Kidney (tissue), 14 donors: Measurements from ENCODE around the gene R3HCC1L. TPM values are rescaled to one million over a fixed set of nuclear protein-coding genes. Genes with fewer than 3 reads are reported as not detected.
"Not testable (repeated sequence)": the region's sequence is repeated elsewhere in the genome, so short reads cannot be mapped to it uniquely, and the experiment has no call there.

Experiments used
- DNase-seq, 5 donors: peaks; one replicate each; pipeline ENCODE4 v3.0.0-alpha.2; 2013 to 2020
- FAIRE-seq: peaks from 2 replicates; lab custom pipeline; 2012; peaks lifted over from hg19 to GRCh38; lab: Jason Lieb, UNC
- H3K27ac ChIP-seq, 2 donors: one replicate each; pipeline ENCODE4 v1.7.0; 2013; ENCODE audit warnings: low read depth in 2 of 2, low read length in 2 of 2, inconsistent platforms in 1 of 2
- H3K27me3 ChIP-seq: one replicate; pipeline ENCODE4 v1.7.1; 2013; ENCODE audit warnings: low read length, inconsistent platforms; ENCODE audit not compliant: control insufficient read depth, insufficient read depth
- H3K36me3 ChIP-seq, 3 donors: one replicate each; pipeline versions ENCODE4 v1.7.0 to v1.7.1; 2013; ENCODE audit warnings: low read length in 3 of 3, control low read depth in 1 of 3, inconsistent platforms in 1 of 3; ENCODE audit not compliant: insufficient read depth in 3 of 3, control insufficient read depth in 2 of 3
- H3K4me1 ChIP-seq, 3 donors: one replicate each; pipeline versions ENCODE4 v1.7.0 to v1.7.1; 2013; ENCODE audit warnings: low read length in 3 of 3, inconsistent platforms in 1 of 3, low read depth in 1 of 3; ENCODE audit not compliant: control insufficient read depth in 2 of 3, insufficient read depth in 2 of 3
- H3K4me3 ChIP-seq, 3 donors: one replicate each; pipeline versions ENCODE4 v1.7.0 to v1.8.1; 2013; ENCODE audit warnings: low read length in 3 of 3, control low read depth in 1 of 3, inconsistent platforms in 1 of 3
- H3K9ac ChIP-seq, 3 donors: one replicate each; pipeline versions ENCODE4 v1.7.0 to v1.7.1; 2013; ENCODE audit warnings: low read length in 3 of 3, control low read depth in 1 of 3, inconsistent platforms in 1 of 3
- H3K9me3 ChIP-seq, 3 donors: one replicate each; pipeline versions ENCODE4 v1.7.0 to v1.7.1; 2013; ENCODE audit warnings: low read length in 3 of 3, control low read depth in 1 of 3, inconsistent platforms in 1 of 3; ENCODE audit not compliant: control insufficient read depth in 2 of 3, insufficient read depth in 1 of 3
- CTCF ChIP-seq: IDR thresholded peaks from 3 replicates; pipeline ENCODE4 v1.5.1; 2012; ENCODE audit warnings: mild to moderate bottlenecking, moderate library complexity, borderline replicate concordance; ENCODE audit not compliant: insufficient read depth; ENCODE audit errors: extremely low read depth
- intact Hi-C: fragments of 100-400 bp; cut with DNase I; formaldehyde crosslinking; loops from one replicate; pipeline ENCODE4 v1.11.1; 2022
- polyA plus RNA-seq: library from polyadenylated mRNA; stranded (reverse); fragments of 350-450 nt; fragmentation: Illumina TruSeq; extraction: RNeasy Lipid Tissue Mini Kit (QIAGEN cat#74804); gene quantifications from one replicate; pipeline ENCODE4 v1.2.3, GENCODE V29; 2014; ENCODE audit warnings: low read depth, low replicate concordance; ENCODE audit not compliant: insufficient read depth
- total RNA-seq: library from RNA; stranded (reverse); fragmentation: NEBNext Ultra II Directional; extraction: Animal tissue kit (Norgen Biotek cat#: 25700); gene quantifications from one replicate; pipeline ENCODE4 v1.2.1, GENCODE V29; 2021
- donor health status: control.
- donor health status: control.
- donor health status: control.
- donor health status: control.
- donor health status: control.
- donor health status: DM: yes; HTN: yes; CAD: no.
- donor health status: Normal renal cell carcinoma (clear cell type).

R3HCC1L gene
- total and polyA plus RNA-seq, 2 donors from 2014 or later = 9.7 to 17.0 TPM

- H3K9me3 ChIP-seq = peaks cover 0 to 7% (median 2%) of the 10 kb centered on the region in 3 donors
- no peak overlapping the region for H3K27ac ChIP-seq
- no peak overlapping the region for H3K9ac ChIP-seq
- no peaks in the 10 kb centered on the region for H3K36me3 ChIP-seq
- intact Hi-C loops = no loop called here
- no peaks in the 10 kb centered on the region for H3K27me3 ChIP-seq
- TF ChIP-seq CTCF = no peak
- FAIRE-seq (no peak), DNase-seq (no peak)
- no peak overlapping the region for H3K4me3 ChIP-seq
- no peaks in the 10 kb centered on the region for H3K4me1 ChIP-seq
These were observed 92.2 kb downstream of the R3HCC1L start for GRCh38 chr10:98226508-98227144.

GRCh38 chr10:98227713-98228112 lies 93.3 kb downstream of the R3HCC1L start:
- DNase-seq, H3K4me1 ChIP-seq, intact Hi-C loops, H3K9ac ChIP-seq, H3K27ac ChIP-seq, H3K4me3 ChIP-seq, FAIRE-seq, H3K9me3 ChIP-seq, H3K36me3 ChIP-seq, H3K27me3 ChIP-seq: not testable (repeated sequence)

GRCh38 chr10:98228266-98228665 lies 93.8 kb downstream of the R3HCC1L start:
- H3K27me3 ChIP-seq, intact Hi-C loops, H3K9ac ChIP-seq, DNase-seq, H3K36me3 ChIP-seq, H3K4me3 ChIP-seq, H3K9me3 ChIP-seq, H3K4me1 ChIP-seq, FAIRE-seq, H3K27ac ChIP-seq: not testable (repeated sequence)

- Histone ChIP-seq H3K4me1 (no peaks in the 10 kb centered on the region), H3K36me3 (peaks cover 0 to 17% (median 7%) of the 10 kb centered on the region in 3 donors), H3K27ac (no peak overlapping the region), H3K9ac (no peak overlapping the region), H3K27me3 (no peaks in the 10 kb centered on the region), H3K9me3 (peaks cover 0 to 5% (median 2%) of the 10 kb centered on the region in 3 donors), H3K4me3 (no peak overlapping the region)
- intact Hi-C loops = no loop called here
- no peak for DNase-seq
- no peak for FAIRE-seq
- no peak for TF ChIP-seq CTCF
These were observed 97.0 kb downstream of the R3HCC1L start for GRCh38 chr10:98231417-98231816.
